RKO (cell line): Measurements from ENCODE around the gene AK5.
"Not testable (repeated sequence)": the region's sequence is repeated elsewhere in the genome, so short reads cannot be mapped to it uniquely, and the experiment has no call there.

Experiments used
- DNase-seq: peaks from one replicate; pipeline ENCODE4 v3.0.0-alpha.2; 2016; ENCODE audit warnings: low spot score

AK5 gene

GRCh38 chr1:77399250-77400086 lies 117.6 kb downstream of the AK5 start:
- no peak for DNase-seq

- no peak for DNase-seq
Measured at GRCh38 chr1:77400781-77401180, 119.0 kb downstream of the AK5 start.

GRCh38 chr1:77401384-77401783 lies 119.6 kb downstream of the AK5 start:
- DNase-seq: no peak

- no peak for DNase-seq
Measured at GRCh38 chr1:77405186-77405585, 123.4 kb downstream of the AK5 start.

GRCh38 chr1:77406661-77407060 lies 124.8 kb downstream of the AK5 start:
- no peak for DNase-seq

GRCh38 chr1:77407738-77408375 lies 126.0 kb downstream of the AK5 start:
- DNase-seq: no peak

GRCh38 chr1:77408933-77409332 lies 127.1 kb downstream of the AK5 start:
- DNase-seq: not testable (repeated sequence)

GRCh38 chr1:77412069-77412819 lies 130.4 kb downstream of the AK5 start:
- peak; percentile 32 for DNase-seq

- no peak for DNase-seq
Measured at GRCh38 chr1:77412820-77413530, 131.2 kb downstream of the AK5 start.

- no peak for DNase-seq
Measured at GRCh38 chr1:77413541-77414335, 131.9 kb downstream of the AK5 start.

GRCh38 chr1:77415579-77415978 lies 133.8 kb downstream of the AK5 start:
- no peak for DNase-seq

- no peak for DNase-seq
Measured at GRCh38 chr1:77416692-77417450, 135.1 kb downstream of the AK5 start.

GRCh38 chr1:77418055-77418454 lies 136.2 kb downstream of the AK5 start:
- not testable (repeated sequence) for DNase-seq

- DNase-seq: no peak
Measured at GRCh38 chr1:77421504-77422233, 139.8 kb downstream of the AK5 start.

- DNase-seq: no peak
Measured at GRCh38 chr1:77424236-77424635, 142.4 kb downstream of the AK5 start.

GRCh38 chr1:77428068-77428467 lies 146.2 kb downstream of the AK5 start:
- no peak for DNase-seq

- DNase-seq: no peak
Measured at GRCh38 chr1:77430966-77431690, 149.3 kb downstream of the AK5 start.

GRCh38 chr1:77433934-77434333 lies 152.1 kb downstream of the AK5 start:
- no peak for DNase-seq

GRCh38 chr1:77434967-77435366 lies 153.1 kb downstream of the AK5 start:
- DNase-seq: no peak
